K562 (cell line): Measurements from ENCODE around the gene MRNIP. TPM values are rescaled to one million over a fixed set of nuclear protein-coding genes. Genes with fewer than 3 reads are reported as not detected.

ENCODE experiments used
- ATAC-seq: fragments of 200-7000 bp; cut with Tn5 transposase; 3 replicates; pipeline ENCODE4 v1.9.1; 2020; ENCODE audit warnings: moderate library complexity
- BruUV-seq: library from RNA; stranded (reverse); fragments of 400-500 nt; replicated peaks from 2 replicates; lab custom pipeline; 2021; lab: Mats Ljungman, UMichigan
- CTCF ChIA-PET: fragments of 300-600 bp; formaldehyde crosslinking; extraction: SDS; loops from one replicate; lab custom pipeline; 2021; ENCODE audit warnings: low intra/inter-chr PET ratio; lab: Yijun Ruan, JAX
- POLR2A ChIA-PET: fragments of 300-600, 350-650 bp; sonication (Branson Sonifier 250); formaldehyde crosslinking; extraction: SDS; loops from one replicate; lab custom pipeline; 2021; ENCODE audit warnings: antibody characterized with exemption, inconsistent platforms; lab: Yijun Ruan, JAX
- DNase-seq, 4 experiments: peaks; one replicate each; pipeline versions ENCODE4 v3.0.0 to v3.0.0-alpha.2; 2011 to 2018; ENCODE audit warnings: low spot score in 3 of 4, mixed read lengths in 3 of 4; ENCODE audit errors: extremely low read depth in 1 of 4
- FAIRE-seq: peaks from 2 replicates; lab custom pipeline; 2011; peaks lifted over from hg19 to GRCh38; lab: Jason Lieb, UNC
- H2AFZ ChIP-seq: 2 replicates; pipeline ENCODE4 v1.6.0; 2011; ENCODE audit warnings: low read depth, low read length, control low read depth, inconsistent platforms
- H3K27ac ChIP-seq: fragments of 200-600 bp; 3 replicates; pipeline ENCODE4 v1.8.0; 2011; ENCODE audit warnings: low read depth, mild to moderate bottlenecking, control low read depth, inconsistent platforms, low read length, moderate library complexity, mixed read lengths; ENCODE audit errors: extremely low read depth
- H3K27me3 ChIP-seq, 2 experiments: fragments of 300-600 bp in 1 of 2; 2 replicates in 1 of 2; 3 replicates in 1 of 2; pipeline versions ENCODE4 v1.6.0 to v1.8.0; 2011; ENCODE audit warnings: inconsistent platforms in 2 of 2, low read length in 2 of 2, mild to moderate bottlenecking in 1 of 2, mixed read lengths in 1 of 2, moderate library complexity in 1 of 2; ENCODE audit not compliant: control insufficient read depth in 2 of 2, insufficient read depth in 2 of 2
- H3K36me3 ChIP-seq: fragments of 300-600 bp; 3 replicates; pipeline ENCODE4 v1.8.0; 2011; ENCODE audit warnings: mild to moderate bottlenecking, low read length, inconsistent platforms; ENCODE audit not compliant: control insufficient read depth, insufficient read depth
- H3K4me1 ChIP-seq, 2 experiments: fragments of 200-600 bp in 1 of 2; replicated peaks in 1 of 2; 2 replicates in 1 of 2; 3 replicates in 1 of 2; pipeline versions ENCODE4 v1.5.1 to v1.8.0; 2011; ENCODE audit warnings: inconsistent platforms in 2 of 2, low read length in 2 of 2, mild to moderate bottlenecking in 1 of 2, mixed read lengths in 1 of 2, moderate library complexity in 1 of 2; ENCODE audit not compliant: control insufficient read depth in 2 of 2, insufficient read depth in 2 of 2
- H3K4me2 ChIP-seq: 2 replicates; pipeline ENCODE4 v1.6.1; 2011; ENCODE audit warnings: low read length, control low read depth, inconsistent platforms, mixed read lengths; ENCODE audit not compliant: insufficient read depth
- H3K4me3 ChIP-seq: fragments of 200-600 bp; sonication (generic), shearing (Covaris generic); 2 replicates; pipeline ENCODE4 v1.5.1; 2016; ENCODE audit warnings: control low read depth, inconsistent platforms
- H3K79me2 ChIP-seq: fragments of 200-600 bp; 3 replicates; pipeline ENCODE4 v1.8.0; 2011; ENCODE audit warnings: low read length, inconsistent platforms; ENCODE audit not compliant: control insufficient read depth, insufficient read depth
- H3K9ac ChIP-seq, 2 experiments: 2 replicates each; pipeline versions ENCODE4 v1.6.0 to v1.6.1; 2011; ENCODE audit warnings: low read depth in 2 of 2, low read length in 2 of 2, control low read depth in 1 of 2, inconsistent platforms in 1 of 2, mild to moderate bottlenecking in 1 of 2, mixed read lengths in 1 of 2; ENCODE audit not compliant: insufficient read depth in 1 of 2
- H3K9me1 ChIP-seq: one replicate; pipeline ENCODE4 v1.6.0; 2011; ENCODE audit warnings: inconsistent platforms, mild to moderate bottlenecking, low read length, moderate library complexity; ENCODE audit not compliant: control insufficient read depth, insufficient read depth
- H3K9me3 ChIP-seq: replicated peaks from 2 replicates; pipeline ENCODE4 v1.5.1; 2011; ENCODE audit warnings: low read depth, low read length, inconsistent platforms; ENCODE audit not compliant: control insufficient read depth, insufficient read depth
- H4K20me1 ChIP-seq: replicated peaks from 2 replicates; pipeline ENCODE4 v1.6.1; 2011; ENCODE audit warnings: low read length, inconsistent platforms, mixed read lengths; ENCODE audit not compliant: control insufficient read depth, insufficient read depth
- CBX3 ChIP-seq, 2 experiments: IDR thresholded peaks; 1 replicate in 1 of 2; 2 replicates in 1 of 2; pipeline ENCODE4 v1.6.1; 2012; ENCODE audit warnings: inconsistent platforms in 2 of 2, low read length in 2 of 2, borderline replicate concordance in 1 of 2, control low read depth in 1 of 2
- CBX5 ChIP-seq: IDR thresholded peaks from 2 replicates; pipeline ENCODE4 v1.6.1; 2014; ENCODE audit warnings: low read depth, borderline replicate concordance
- CREB1 ChIP-seq, 2 experiments: sonication (generic) in 1 of 2; formaldehyde crosslinking in 1 of 2; IDR thresholded peaks; 2 replicates each; pipeline versions ENCODE4 v1.6.1 to v1.8.0; 2012 to 2022; ENCODE audit warnings: inconsistent platforms in 1 of 2, mild to moderate bottlenecking in 1 of 2, missing genetic modification reagents in 1 of 2, moderate library complexity in 1 of 2
- EP400 ChIP-seq: fragments of 450-650 bp; IDR thresholded peaks from 2 replicates; pipeline ENCODE4 v1.6.1; 2017; ENCODE audit warnings: antibody characterized with exemption, mild to moderate bottlenecking, moderate library complexity
- HDAC3 ChIP-seq: fragments of 450-650 bp; IDR thresholded peaks from 2 replicates; pipeline ENCODE4 v1.6.1; 2018; ENCODE audit warnings: borderline replicate concordance, mild to moderate bottlenecking, moderate library complexity; ENCODE audit not compliant: partially characterized antibody
- KAT8 ChIP-seq: fragments of 450-650 bp; IDR thresholded peaks from 2 replicates; pipeline ENCODE4 v1.6.1; 2016; ENCODE audit warnings: low read depth, mild to moderate bottlenecking
- MAZ ChIP-seq, 2 experiments: fragments of 450-650 bp in 1 of 2; sonication (generic) in 1 of 2; formaldehyde crosslinking; IDR thresholded peaks in 1 of 2; conservative IDR thresholded peaks in 1 of 2; 2 replicates each; pipeline versions ENCODE4 v1.4.0 to v1.5.0; 2020; ENCODE audit warnings: mild to moderate bottlenecking in 1 of 2, missing genetic modification reagents in 1 of 2
- MTA2 ChIP-seq: fragments of 450-650 bp; IDR thresholded peaks from 2 replicates; pipeline ENCODE4 v1.6.1; 2016; ENCODE audit warnings: low read depth
- POLR2H ChIP-seq: IDR thresholded peaks from 2 replicates; pipeline ENCODE4 v1.6.1; 2016; ENCODE audit warnings: missing genetic modification characterization, low read depth, mild to moderate bottlenecking, control low read depth, missing compliant biosample characterization, moderate library complexity
- TRIM28 ChIP-seq: fragments of 450-650 bp; IDR thresholded peaks from 2 replicates; pipeline ENCODE4 v1.6.1; 2017
- ZBTB40 ChIP-seq, 2 experiments: fragments of 450-650 bp in 1 of 2; sonication (generic) in 1 of 2; formaldehyde crosslinking in 1 of 2; IDR thresholded peaks; 2 replicates each; pipeline versions ENCODE4 v1.7.1 to v1.9.0; 2016 to 2022; ENCODE audit warnings: inconsistent platforms in 1 of 2, mild to moderate bottlenecking in 1 of 2, missing genetic modification reagents in 1 of 2
- ZFP1 ChIP-seq: fragments of 450-650 bp; formaldehyde crosslinking; IDR thresholded peaks from 2 replicates; pipeline ENCODE4 v1.4.0; 2020; ENCODE audit warnings: mild to moderate bottlenecking, mixed read lengths
- WGBS: fragments of 100-300 bp; shearing (Covaris generic); methylation state at CpG from one replicate; pipeline ENCODE4 v1.1.6; 2016; ENCODE audit warnings: low coverage, mixed read lengths; ENCODE audit not compliant: insufficient coverage; ENCODE audit errors: missing lambda C conversion rate; 5-methylcytosine and 5-hydroxymethylcytosine counted together
- in situ Hi-C: fragments of 300-500 bp; cut with MboI; formaldehyde crosslinking; loops from 4 replicates; pipeline ENCODE4 v1.15.0; 2018; ENCODE audit warnings: inconsistent platforms, mixed read lengths
- intact Hi-C: fragments of 100-400 bp; cut with micrococcal nuclease; formaldehyde crosslinking; loops from 2 replicates; pipeline ENCODE4 v1.14.2; 2022
- polyA plus RNA-seq, 8 experiments: library from polyadenylated mRNA; depleted of rRNA in 4 of 8; stranded (reverse) in 5 of 8; unstranded in 3 of 8; fragments of >200 nt; fragmentation: Nextera tagmentation in 2 of 8; fragmentation: Illumina TruSeq in 1 of 8; extraction: Ambion mirVana in 2 of 8; extraction: Trizol in 1 of 8; gene quantifications; 2 replicates each; pipeline versions ENCODE4 v1.2.1 to v1.2.3, GENCODE V29; 2011 to 2014; ENCODE audit warnings: inconsistent platforms in 1 of 8, missing spikeins in 1 of 8
- total RNA-seq, 7 experiments: library from RNA; depleted of rRNA in 6 of 7; stranded (reverse); fragments of >200 nt in 6 of 7; fragmentation: Illumina TruSeq in 2 of 7; extraction: Trizol in 2 of 7; gene quantifications; 2 replicates each; pipeline versions ENCODE4 v1.2.1 to v1.2.3, GENCODE V29; 2011 to 2021; ENCODE audit warnings: low replicate concordance in 1 of 7

MRNIP gene
- total and polyA plus RNA-seq, 9 of the 15 experiments (the other 6 are each of a cell fraction or from before 2014, with no cell fraction given) = 3.6 to 39.0 (median 16.8) TPM

DNA sequence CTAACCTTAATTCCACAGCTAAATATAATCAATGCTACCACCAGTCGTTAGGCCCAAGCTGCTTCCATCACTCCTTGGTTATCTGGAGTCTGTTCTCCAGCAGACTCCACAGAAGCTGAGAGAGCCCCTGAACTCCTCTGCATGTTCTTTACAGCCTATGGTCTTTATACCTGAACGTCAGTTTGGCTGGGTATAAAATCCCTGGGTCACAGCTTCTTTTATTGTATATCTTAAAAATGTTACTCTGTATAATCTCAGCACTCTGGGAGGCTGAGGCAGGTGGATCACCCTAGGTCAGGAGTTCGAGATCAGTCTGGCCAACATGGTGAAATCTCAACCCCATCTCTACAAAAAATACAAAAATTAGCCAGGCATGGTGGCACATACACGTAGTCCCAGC lies 23.7 kb upstream of the MRNIP start:
- POLR2A ChIA-PET = interaction anchor here (1.0 to 1.4 kb wide), 2 partner anchors 14 to 24 kb away, joined by 4 to 9 read pairs; no protein-coding TSS in a partner anchor
- BruUV-seq = no TSS peak
- no peak overlapping the region for H3K9ac ChIP-seq
- FAIRE-seq (no peak), ATAC-seq (no peak), DNase-seq (no peak)
- in situ Hi-C loops (no loop called here), intact Hi-C loops (no loop called here)
- CTCF ChIA-PET = no interaction called here
- H3K27me3 ChIP-seq = no peaks in the 10 kb centered on the region
- no peak overlapping the region for H3K4me2 ChIP-seq
- H3K9me1 ChIP-seq = no peaks in the 10 kb centered on the region
- peaks cover 72% of the 10 kb centered on the region for H3K36me3 ChIP-seq
- H2AFZ ChIP-seq = no peak overlapping the region
- H3K4me3 ChIP-seq = no peak overlapping the region
- no peak overlapping the region for H3K27ac ChIP-seq
- H4K20me1 ChIP-seq = no peaks in the 10 kb centered on the region; the same call in 1 of the 2 replicates
- H3K4me1 ChIP-seq = no peaks in the 10 kb centered on the region
- peaks cover 17% of the 10 kb centered on the region for H3K9me3 ChIP-seq
- no peaks in the 10 kb centered on the region for H3K79me2 ChIP-seq
- WGBS = 92% methylated on average over 4 of the region's 4 CpGs
- no peak for TF ChIP-seq MAZ (CRISPR knock-in tag; conservative IDR thresholded peaks at IDR 0.05 in 1 of 2, IDR thresholded peaks at IDR 0.05 in 1 of 2)
- TF ChIP-seq CREB1 (IDR thresholded peaks at IDR 0.05) = no peak
- no peak for TF ChIP-seq CREB1 (CRISPR knock-in tag; IDR thresholded peaks at IDR 0.05)
- TF ChIP-seq ZBTB40 (IDR thresholded peaks at IDR 0.05) = no peak
- TF ChIP-seq ZBTB40 (CRISPR knock-in tag; IDR thresholded peaks at IDR 0.05) = no peak
- TF ChIP-seq HDAC3 = no peak
- TF ChIP-seq TRIM28 = peak; percentile 42; the same call in 1 of the 2 replicates
- TF ChIP-seq EP400 = no peak
- peak in 1 of 2 experiments; percentile 64; a peak in 2 of 3 replicates for TF ChIP-seq CBX3 (IDR thresholded peaks at IDR 0.05; ENCODE audit: borderline replicate concordance in 1 of 2, low read length in 2 of 2)
- no peak for TF ChIP-seq KAT8
- TF ChIP-seq CBX5 = 0 out of 2 replicates have a peak, but pooled peaks have one; percentile 47
- no peak for TF ChIP-seq MTA2
- no peak for TF ChIP-seq POLR2H (tag)
- TF ChIP-seq ZFP1 (CRISPR knock-in tag) = peak; percentile 84
